IMR-90 (cell line): ENCODE results near the gene CLTCL1. TPM values are rescaled to one million over a fixed set of nuclear protein-coding genes. Genes with fewer than 3 reads are reported as not detected.

Experiments
- ATAC-seq: fragments of 200-7000 bp; cut with Tn5 transposase; 2 replicates; pipeline ENCODE4 v1.9.1; 2020; ENCODE audit warnings: low read depth, mild to moderate bottlenecking, moderate library complexity
- BruUV-seq: library from RNA; stranded (reverse); fragments of 400-500 nt; replicated peaks from 2 replicates; lab custom pipeline; 2021; lab: Mats Ljungman, UMichigan
- CTCF ChIA-PET: fragments of 300-600 bp; formaldehyde crosslinking; extraction: SDS; loops from one replicate; lab custom pipeline; 2021; ENCODE audit warnings: antibody characterized with exemption; lab: Yijun Ruan, JAX
- POLR2A ChIA-PET: fragments of 300-600 bp; sonication (Branson Sonifier 250); formaldehyde crosslinking; loops from one replicate; lab custom pipeline; 2022; ENCODE audit warnings: antibody characterized with exemption; ENCODE audit not compliant: unreplicated experiment; lab: Charles Lee
- DNase-seq: peaks from one replicate; pipeline ENCODE4 v3.0.0; 2013
- H2AFZ ChIP-seq: replicated peaks from 2 replicates; pipeline ENCODE3; 2013; ENCODE audit warnings: low read length, mild to moderate bottlenecking; ENCODE audit not compliant: poor library complexity
- H2AK5ac ChIP-seq: 2 replicates; pipeline ENCODE4 v1.6.1; 2013; ENCODE audit warnings: low read depth, low read length, inconsistent platforms
- H2AK9ac ChIP-seq: replicated peaks from 2 replicates; pipeline ENCODE3; 2013; ENCODE audit warnings: mild to moderate bottlenecking, low read depth, low read length, moderate library complexity; ENCODE audit not compliant: poor library complexity
- H2BK120ac ChIP-seq: 2 replicates; pipeline ENCODE4 v1.6.1; 2013; ENCODE audit warnings: low read depth, low read length, inconsistent platforms
- H2BK15ac ChIP-seq: 3 replicates; pipeline ENCODE4 v1.6.1; 2013; ENCODE audit warnings: low read depth, low read length, inconsistent platforms
- H2BK20ac ChIP-seq: 2 replicates; pipeline ENCODE4 v1.6.1; 2013; ENCODE audit warnings: low read depth, mild to moderate bottlenecking, inconsistent platforms, low read length, moderate library complexity
- H2BK5ac ChIP-seq: 2 replicates; pipeline ENCODE4 v1.6.1; 2013; ENCODE audit warnings: mild to moderate bottlenecking, low read depth, low read length, inconsistent platforms; ENCODE audit not compliant: poor library complexity, severe bottlenecking
- H3K14ac ChIP-seq: replicated peaks from 2 replicates; pipeline ENCODE4 v1.6.1; 2013; ENCODE audit warnings: low read depth, low read length, inconsistent platforms
- H3K18ac ChIP-seq: 2 replicates; pipeline ENCODE4 v1.6.1; 2013; ENCODE audit warnings: low read depth, low read length, control low read depth
- H3K23ac ChIP-seq: 2 replicates; pipeline ENCODE4 v1.6.1; 2013; ENCODE audit warnings: low read depth, low read length, inconsistent platforms
- H3K27ac ChIP-seq: 2 replicates; pipeline ENCODE4 v1.5.1; 2013; ENCODE audit warnings: mild to moderate bottlenecking, control low read depth, low read length; ENCODE audit not compliant: insufficient read depth
- H3K27me3 ChIP-seq: 2 replicates; pipeline ENCODE4 v1.6.1; 2013; ENCODE audit warnings: low read length; ENCODE audit not compliant: control insufficient read depth, insufficient read depth
- H3K36me3 ChIP-seq: 2 replicates; pipeline ENCODE4 v1.6.1; 2013; ENCODE audit warnings: low read length, mixed read lengths; ENCODE audit not compliant: control insufficient read depth, insufficient read depth
- H3K4ac ChIP-seq: 2 replicates; pipeline ENCODE4 v1.6.1; 2013; ENCODE audit warnings: low read depth, low read length, inconsistent platforms
- H3K4me1 ChIP-seq: 2 replicates; pipeline ENCODE4 v1.6.1; 2013; ENCODE audit warnings: low read length, mixed read lengths; ENCODE audit not compliant: control insufficient read depth, insufficient read depth
- H3K4me2 ChIP-seq: 2 replicates; pipeline ENCODE4 v1.6.1; 2013; ENCODE audit warnings: low read depth, mild to moderate bottlenecking, control low read depth, low read length, moderate library complexity
- H3K4me3 ChIP-seq: 2 replicates; pipeline ENCODE4 v1.5.1; 2013; ENCODE audit warnings: low read depth, mild to moderate bottlenecking, control low read depth, low read length, moderate library complexity; ENCODE audit not compliant: insufficient read depth
- H3K56ac ChIP-seq: 2 replicates; pipeline ENCODE4 v1.6.1; 2013; ENCODE audit warnings: low read length, inconsistent platforms; ENCODE audit not compliant: insufficient read depth; ENCODE audit errors: extremely low read depth
- H3K79me1 ChIP-seq, 2 experiments: 2 replicates each; pipeline ENCODE4 v1.6.1; 2013; ENCODE audit warnings: low read length in 2 of 2, inconsistent platforms in 1 of 2, low read depth in 1 of 2
- H3K9ac ChIP-seq: 2 replicates; pipeline ENCODE4 v1.6.1; 2013; ENCODE audit warnings: low read depth, low read length, control low read depth
- H3K9me1 ChIP-seq: 2 replicates; pipeline ENCODE4 v1.6.1; 2013; ENCODE audit warnings: low read length, inconsistent platforms; ENCODE audit not compliant: insufficient read depth
- H3K9me3 ChIP-seq: 2 replicates; pipeline ENCODE4 v1.6.1; 2013; ENCODE audit warnings: low read length; ENCODE audit not compliant: control insufficient read depth, insufficient read depth
- H4K20me1 ChIP-seq: 2 replicates; pipeline ENCODE4 v1.6.1; 2013; ENCODE audit warnings: low read length, inconsistent platforms; ENCODE audit not compliant: insufficient read depth
- H4K5ac ChIP-seq: 2 replicates; pipeline ENCODE4 v1.6.1; 2013; ENCODE audit warnings: mild to moderate bottlenecking, low read depth, low read length, control low read depth
- H4K8ac ChIP-seq, 2 experiments: 2 replicates each; pipeline ENCODE4 v1.6.1; 2013; ENCODE audit warnings: low read depth in 2 of 2, low read length in 2 of 2, control low read depth in 1 of 2, inconsistent platforms in 1 of 2
- H4K91ac ChIP-seq: 2 replicates; pipeline ENCODE4 v1.6.1; 2013; ENCODE audit warnings: low read depth, low read length, inconsistent platforms; ENCODE audit not compliant: insufficient read depth
- BHLHE40 ChIP-seq: fragments of 150-350 bp; IDR thresholded peaks from 2 replicates; pipeline ENCODE4 v1.6.1; 2016; ENCODE audit warnings: mild to moderate bottlenecking, low read depth, low read length
- CHD1 ChIP-seq: IDR thresholded peaks from 2 replicates; pipeline ENCODE4 v1.6.1; 2012; ENCODE audit warnings: low read depth, low read length, improper control_type of control experiment
- ELK1 ChIP-seq: fragments of 150-350 bp; IDR thresholded peaks from 2 replicates; pipeline ENCODE4 v1.6.1; 2016; ENCODE audit warnings: low read depth, mild to moderate bottlenecking, low read length, moderate library complexity, borderline replicate concordance
- MAFK ChIP-seq: IDR thresholded peaks from 2 replicates; pipeline ENCODE4 v1.6.1; 2012; ENCODE audit warnings: low read depth, low read length, improper control_type of control experiment
- MAZ ChIP-seq: IDR thresholded peaks from 2 replicates; pipeline ENCODE4 v1.6.1; 2012; ENCODE audit warnings: low read depth, mild to moderate bottlenecking, low read length, improper control_type of control experiment, moderate library complexity, borderline replicate concordance
- MXI1 ChIP-seq: IDR thresholded peaks from 2 replicates; pipeline ENCODE4 v1.6.1; 2012; ENCODE audit warnings: low read depth, mild to moderate bottlenecking, low read length, moderate library complexity, borderline replicate concordance
- NFE2L2 ChIP-seq: fragments of 150-350 bp; IDR thresholded peaks from 2 replicates; pipeline ENCODE4 v1.6.1; 2016; ENCODE audit warnings: low read depth, mild to moderate bottlenecking, low read length
- RAD21 ChIP-seq: IDR thresholded peaks from 2 replicates; pipeline ENCODE4 v1.6.1; 2012; ENCODE audit warnings: low read length, improper control_type of control experiment
- RFX5 ChIP-seq: IDR thresholded peaks from 2 replicates; pipeline ENCODE4 v1.8.0; 2012; ENCODE audit warnings: low read depth, mild to moderate bottlenecking, low read length, moderate library complexity
- SMC3 ChIP-seq: fragments of 150-350 bp; IDR thresholded peaks from 2 replicates; pipeline ENCODE4 v1.6.1; 2016; ENCODE audit warnings: low read depth, mild to moderate bottlenecking, antibody characterized with exemption, low read length, moderate library complexity
- WGBS, 2 experiments: methylation state at CpG; one replicate each; pipeline versions ENCODE4 v1.1.5 to v1.1.7; 2013; ENCODE audit warnings: missing lambda C conversion rate in 2 of 2; ENCODE audit not compliant: insufficient read length in 1 of 2; ENCODE audit errors: extremely low coverage in 2 of 2; 5-methylcytosine and 5-hydroxymethylcytosine counted together
- dilution Hi-C: fragments of 300-500 bp; cut with HindIII; formaldehyde crosslinking; loops from one replicate; pipeline ENCODE4 v1.14.3; 2018; ENCODE audit warnings: low sequenced_read_pairs; ENCODE audit not compliant: unreplicated experiment
- in situ Hi-C: fragments of 300-500 bp; cut with MboI; formaldehyde crosslinking; loops from 3 replicates; pipeline ENCODE4 v1.14.3; 2019; ENCODE audit warnings: low sequenced_read_pairs, inconsistent platforms, mixed read lengths
- intact Hi-C: fragments of 100-400 bp; cut with micrococcal nuclease; formaldehyde crosslinking; loops from 2 replicates; pipeline ENCODE4 v1.10.0; 2022
- polyA plus RNA-seq, 3 experiments: library from polyadenylated mRNA; depleted of rRNA; stranded (reverse); fragments of >200 nt; gene quantifications; 2 replicates each; pipeline ENCODE4 v1.2.3, GENCODE V29; 2012; ENCODE audit warnings: low replicate concordance in 1 of 3
- total RNA-seq: library from RNA; depleted of rRNA; stranded (reverse); fragments of >200 nt; gene quantifications from 2 replicates; pipeline ENCODE4 v1.2.3, GENCODE V29; 2012
- TF ChIP-seq, protein P1 (sequence below): conservative IDR thresholded peaks from 2 replicates; pipeline ENCODE4 v1.5.1; 2012; ENCODE audit warnings: mild to moderate bottlenecking, low read depth, low read length, improper control_type of control experiment

CLTCL1 gene
- total and polyA plus RNA-seq, 2 of the 4 experiments (the other 2 are of a cell fraction), result 6.2 to 8.1 TPM

DNA sequence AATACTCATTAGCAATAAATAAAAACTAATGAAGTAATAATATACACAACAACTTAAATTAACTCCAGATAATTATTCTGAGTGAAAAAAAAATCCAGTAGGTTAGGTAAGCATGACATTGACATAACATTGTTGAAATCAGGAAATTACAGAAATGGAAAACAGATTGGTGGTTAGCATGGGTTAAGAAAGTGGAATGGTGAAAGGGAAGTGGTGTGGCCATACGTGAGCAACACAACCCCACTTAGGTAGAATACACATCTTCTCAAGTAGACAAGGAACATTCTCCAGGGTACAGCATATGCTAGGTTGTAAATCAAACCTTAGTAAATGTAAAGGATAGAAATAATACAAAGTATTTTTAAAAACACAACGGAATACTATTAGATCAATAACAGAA is 30.2 kb upstream of the CLTCL1 start:
- Histone ChIP-seq H4K20me1 (no peaks in the 10 kb centered on the region), H4K91ac (no peak overlapping the region), H4K8ac (no peak overlapping the region), H3K4me3 (no peak overlapping the region), H2BK15ac (no peak overlapping the region), H3K27ac (no peak overlapping the region), H3K79me1 (no peaks in the 10 kb centered on the region), H3K9me1 (no peaks in the 10 kb centered on the region), H3K18ac (no peak overlapping the region), H2BK20ac (no peak overlapping the region), H2AK5ac (no peak overlapping the region), H2AK9ac (no peak overlapping the region), H3K4me1 (no peaks in the 10 kb centered on the region), H3K4me2 (no peak overlapping the region), H3K27me3 (no peaks in the 10 kb centered on the region), H3K9me3 (peaks cover 7% of the 10 kb centered on the region; the same call in 1 of the 2 replicates), H3K14ac (no peak overlapping the region), H3K36me3 (no peaks in the 10 kb centered on the region), H2AFZ (no peak overlapping the region), H3K4ac (no peak overlapping the region), H3K56ac (no peak overlapping the region), H2BK5ac (no peak overlapping the region), H4K5ac (no peak overlapping the region), H3K23ac (no peak overlapping the region), H2BK120ac (no peak overlapping the region), H3K9ac (no peak overlapping the region)
- in situ Hi-C loops, result no loop called here
- ATAC-seq (no peak), DNase-seq (no peak)
- WGBS, 2 experiments, result no CpG with 5 or more reads among the region's 2 CpGs
- dilution Hi-C loops, result no loop called here
- no TSS peak for BruUV-seq
- intact Hi-C loops, result no loop called here
- ChIA-PET CTCF (no interaction called here), POLR2A (no interaction called here)
- TF ChIP-seq MXI1, result no peak
- TF ChIP-seq CHD1, result no peak
- TF ChIP-seq MAZ, result no peak
- no peak for TF ChIP-seq RFX5
- no peak for TF ChIP-seq BHLHE40
- TF ChIP-seq NFE2L2, result no peak
- no peak for TF ChIP-seq RAD21
- TF ChIP-seq ELK1, result no peak
- TF ChIP-seq, protein P1, sequence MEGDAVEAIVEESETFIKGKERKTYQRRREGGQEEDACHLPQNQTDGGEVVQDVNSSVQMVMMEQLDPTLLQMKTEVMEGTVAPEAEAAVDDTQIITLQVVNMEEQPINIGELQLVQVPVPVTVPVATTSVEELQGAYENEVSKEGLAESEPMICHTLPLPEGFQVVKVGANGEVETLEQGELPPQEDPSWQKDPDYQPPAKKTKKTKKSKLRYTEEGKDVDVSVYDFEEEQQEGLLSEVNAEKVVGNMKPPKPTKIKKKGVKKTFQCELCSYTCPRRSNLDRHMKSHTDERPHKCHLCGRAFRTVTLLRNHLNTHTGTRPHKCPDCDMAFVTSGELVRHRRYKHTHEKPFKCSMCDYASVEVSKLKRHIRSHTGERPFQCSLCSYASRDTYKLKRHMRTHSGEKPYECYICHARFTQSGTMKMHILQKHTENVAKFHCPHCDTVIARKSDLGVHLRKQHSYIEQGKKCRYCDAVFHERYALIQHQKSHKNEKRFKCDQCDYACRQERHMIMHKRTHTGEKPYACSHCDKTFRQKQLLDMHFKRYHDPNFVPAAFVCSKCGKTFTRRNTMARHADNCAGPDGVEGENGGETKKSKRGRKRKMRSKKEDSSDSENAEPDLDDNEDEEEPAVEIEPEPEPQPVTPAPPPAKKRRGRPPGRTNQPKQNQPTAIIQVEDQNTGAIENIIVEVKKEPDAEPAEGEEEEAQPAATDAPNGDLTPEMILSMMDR, result no peak
- TF ChIP-seq MAFK, result no peak
- TF ChIP-seq SMC3, result no peak
